HG02943 (cell line): Measurements from ENCODE around the gene COL11A2.

Experiments used
- ATAC-seq: cut with Tn5 transposase; IDR thresholded peaks from one replicate; pipeline ENCODE4 v1.9.1; 2021; ENCODE audit warnings: mild to moderate bottlenecking, low read depth, moderate library complexity; ENCODE audit not compliant: unreplicated experiment

Gene COL11A2

GRCh38 chr6:33172688-33173534 lies 19.4 kb downstream of the COL11A2 start:
- no peak for ATAC-seq

GRCh38 chr6:33171880-33172687 lies 20.2 kb downstream of the COL11A2 start:
- no peak for ATAC-seq

- ATAC-seq: no peak
Measured at GRCh38 chr6:33171016-33171879, 21.0 kb downstream of the COL11A2 start.

- no peak for ATAC-seq
Measured at GRCh38 chr6:33170176-33171015, 21.9 kb downstream of the COL11A2 start.

- no peak for ATAC-seq
Measured at GRCh38 chr6:33169291-33170175, 22.7 kb downstream of the COL11A2 start.

GRCh38 chr6:33168639-33169038 lies 23.6 kb downstream of the COL11A2 start:
- ATAC-seq: no peak

- no peak for ATAC-seq
Measured at GRCh38 chr6:33168284-33168601, 24.0 kb downstream of the COL11A2 start.

GRCh38 chr6:33167374-33168283 lies 24.6 kb downstream of the COL11A2 start:
- ATAC-seq: no peak

GRCh38 chr6:33166811-33167210 lies 25.5 kb downstream of the COL11A2 start:
- no peak for ATAC-seq

GRCh38 chr6:33166363-33166762 lies 25.9 kb downstream of the COL11A2 start:
- ATAC-seq: no peak

- ATAC-seq: no peak
Measured at GRCh38 chr6:33165581-33166258, 26.5 kb downstream of the COL11A2 start.

GRCh38 chr6:33164665-33165373 lies 27.4 kb downstream of the COL11A2 start:
- ATAC-seq: no peak

- ATAC-seq: no peak
Measured at GRCh38 chr6:33164176-33164575, 28.1 kb downstream of the COL11A2 start.

- no peak for ATAC-seq
Measured at GRCh38 chr6:33163540-33163939, 28.7 kb downstream of the COL11A2 start.

- no peak for ATAC-seq
Measured at GRCh38 chr6:33161354-33162331, 30.6 kb downstream of the COL11A2 start.
